GM12872 (cell line): ENCODE measurements around the gene TBC1D16.

Experiments used
- CTCF ChIP-seq: IDR thresholded peaks from 3 replicates; pipeline ENCODE4 v1.5.1; 2011; ENCODE audit warnings: low read depth, mild to moderate bottlenecking, low read length, moderate library complexity; ENCODE audit not compliant: insufficient read depth

The TBC1D16 gene

GRCh38 chr17:80071116-80071841 lies 35.6 kb upstream of the TBC1D16 start:
- no peak for TF ChIP-seq CTCF

- no peak for TF ChIP-seq CTCF
Measured at GRCh38 chr17:80070375-80071115, 34.9 kb upstream of the TBC1D16 start.

- TF ChIP-seq CTCF = no peak
Measured at GRCh38 chr17:80068301-80069222, 32.9 kb upstream of the TBC1D16 start.

- no peak for TF ChIP-seq CTCF
Measured at GRCh38 chr17:80067393-80067986, 31.8 kb upstream of the TBC1D16 start.

- no peak for TF ChIP-seq CTCF
Measured at GRCh38 chr17:80065478-80066170, 30.0 kb upstream of the TBC1D16 start.

- TF ChIP-seq CTCF = no peak
Measured at GRCh38 chr17:80064696-80065095, 29.0 kb upstream of the TBC1D16 start.
